ENCODE data around the gene DOCK10. TPM values are rescaled to one million over a fixed set of nuclear protein-coding genes. Genes with fewer than 3 reads are reported as not detected.

DOCK10 gene
- total RNA-seq, 1 donor from 2014 or later, result 25.4 TPM

- DNase-seq (ENCODE audit: low read depth, low spot score), result no peak
Observed at GRCh38 chr2:225013425-225014365, 28.6 kb downstream of the DOCK10 start.

GRCh38 chr2:225011585-225011984, 30.7 kb downstream of the DOCK10 start:
- DNase-seq (ENCODE audit: low read depth, low spot score), result no peak

GRCh38 chr2:225010804-225011203, 31.5 kb downstream of the DOCK10 start:
- peak; percentile 26 for DNase-seq (ENCODE audit: low read depth, low spot score)

GRCh38 chr2:225009768-225010167, 32.5 kb downstream of the DOCK10 start:
- no peak for DNase-seq (ENCODE audit: low read depth, low spot score)

GRCh38 chr2:225008935-225009334, 33.3 kb downstream of the DOCK10 start:
- no peak for DNase-seq (ENCODE audit: low read depth, low spot score)

- no peak for DNase-seq (ENCODE audit: low read depth, low spot score)
Observed at GRCh38 chr2:225008179-225008856, 34.0 kb downstream of the DOCK10 start.

GRCh38 chr2:225006730-225007129, 35.5 kb downstream of the DOCK10 start:
- no peak for DNase-seq (ENCODE audit: low read depth, low spot score)

- DNase-seq (ENCODE audit: low read depth, low spot score), result no peak
Observed at GRCh38 chr2:225004597-225004996, 37.7 kb downstream of the DOCK10 start.

- no peak for DNase-seq (ENCODE audit: low read depth, low spot score)
Observed at GRCh38 chr2:225002656-225003045, 39.6 kb downstream of the DOCK10 start.

GRCh38 chr2:225002039-225002655, 40.1 kb downstream of the DOCK10 start:
- DNase-seq (ENCODE audit: low read depth, low spot score), result peak; percentile 48

- DNase-seq (ENCODE audit: low read depth, low spot score), result no peak
Observed at GRCh38 chr2:224999754-225000153, 42.5 kb downstream of the DOCK10 start.

GRCh38 chr2:224999321-224999720, 42.9 kb downstream of the DOCK10 start:
- no peak for DNase-seq (ENCODE audit: low read depth, low spot score)

GRCh38 chr2:224997802-224998201, 44.5 kb downstream of the DOCK10 start:
- no peak for DNase-seq (ENCODE audit: low read depth, low spot score)

- no peak for DNase-seq (ENCODE audit: low read depth, low spot score)
Observed at GRCh38 chr2:224995419-224995818, 46.8 kb downstream of the DOCK10 start.

GRCh38 chr2:224994242-224994823, 47.9 kb downstream of the DOCK10 start:
- DNase-seq (ENCODE audit: low read depth, low spot score), result no peak

- DNase-seq (ENCODE audit: low read depth, low spot score), result no peak
Observed at GRCh38 chr2:224990710-224991109, 51.6 kb downstream of the DOCK10 start.

GRCh38 chr2:224987733-224988132, 54.5 kb downstream of the DOCK10 start:
- no peak for DNase-seq (ENCODE audit: low read depth, low spot score)

GRCh38 chr2:224986477-224986876, 55.8 kb downstream of the DOCK10 start:
- DNase-seq (ENCODE audit: low read depth, low spot score), result no peak

- DNase-seq (ENCODE audit: low read depth, low spot score), result no peak
Observed at GRCh38 chr2:224984637-224985036, 57.6 kb downstream of the DOCK10 start.

GRCh38 chr2:224983712-224984554, 58.3 kb downstream of the DOCK10 start:
- no peak for DNase-seq (ENCODE audit: low read depth, low spot score)

All from pulmonary artery endothelial cell (primary cell).